CD8-positive, alpha-beta memory T cell (primary cell): ENCODE data around the gene SNCA. TPM values are rescaled to one million over a fixed set of nuclear protein-coding genes. Genes with fewer than 3 reads are reported as not detected.

Experiments used
- CTCF ChIA-PET: fragments of 350-600 bp; sonication (Branson Sonifier 250); formaldehyde crosslinking; loops from one replicate; lab custom pipeline; 2021; ENCODE audit warnings: antibody characterized with exemption; lab: Charles Lee
- POLR2A ChIA-PET: fragments of 350-600 bp; sonication (Branson Sonifier 250); formaldehyde crosslinking; loops from one replicate; lab custom pipeline; 2021; ENCODE audit warnings: antibody characterized with exemption; lab: Charles Lee
- DNase-seq, 5 donors: peaks; one replicate each; pipeline versions ENCODE4 v3.0.0 to v3.0.0-alpha.2; 2020 to 2022; ENCODE audit warnings: mixed read lengths in 1 of 5
- H3K27ac ChIP-seq: one replicate; pipeline ENCODE4 v1.7.0; 2013; ENCODE audit warnings: low read depth, mild to moderate bottlenecking, low read length, moderate library complexity
- H3K27me3 ChIP-seq: 2 replicates; pipeline ENCODE4 v1.7.0; 2013; ENCODE audit warnings: low read length, mild to moderate bottlenecking; ENCODE audit not compliant: insufficient read depth, poor library complexity, severe bottlenecking
- H3K36me3 ChIP-seq: 2 replicates; pipeline ENCODE4 v1.7.0; 2013; ENCODE audit warnings: mild to moderate bottlenecking, low read length, moderate library complexity; ENCODE audit not compliant: insufficient read depth
- H3K4me1 ChIP-seq: 2 replicates; pipeline ENCODE4 v1.7.0; 2013; ENCODE audit warnings: mild to moderate bottlenecking, low read length, moderate library complexity; ENCODE audit not compliant: insufficient read depth
- H3K4me3 ChIP-seq: 2 replicates; pipeline ENCODE4 v1.7.0; 2013; ENCODE audit warnings: mild to moderate bottlenecking, low read length
- H3K9me3 ChIP-seq: 2 replicates; pipeline ENCODE4 v1.7.0; 2013; ENCODE audit warnings: mild to moderate bottlenecking, low read length
- H3K27ac Mint-ChIP-seq, 8 donors: one replicate each; pipeline ENCODE4 v1.8.0; 2020 to 2021; ENCODE audit warnings: mixed read lengths in 8 of 8, mild to moderate bottlenecking in 6 of 8, inconsistent platforms in 3 of 8, moderate library complexity in 3 of 8
- H3K27me3 Mint-ChIP-seq, 2 donors: one replicate each; pipeline ENCODE4 v1.8.0; 2020 to 2021; ENCODE audit warnings: mixed read lengths in 2 of 2, mild to moderate bottlenecking in 1 of 2, moderate library complexity in 1 of 2
- H3K36me3 Mint-ChIP-seq, 3 donors: one replicate each; pipeline ENCODE4 v1.8.0; 2020 to 2021; ENCODE audit warnings: mixed read lengths in 3 of 3, inconsistent platforms in 1 of 3, mild to moderate bottlenecking in 1 of 3
- H3K4me1 Mint-ChIP-seq, 3 donors: one replicate each; pipeline ENCODE4 v1.8.0; 2020 to 2021; ENCODE audit warnings: mixed read lengths in 3 of 3, inconsistent platforms in 1 of 3, mild to moderate bottlenecking in 1 of 3
- H3K4me3 Mint-ChIP-seq, 7 donors: one replicate each; pipeline ENCODE4 v1.8.0; 2020 to 2021; ENCODE audit warnings: mixed read lengths in 7 of 7, mild to moderate bottlenecking in 6 of 7, moderate library complexity in 4 of 7, inconsistent platforms in 2 of 7
- H3K9me3 Mint-ChIP-seq, 5 donors: one replicate each; pipeline ENCODE4 v1.8.0; 2020 to 2022; ENCODE audit warnings: mixed read lengths in 5 of 5, mild to moderate bottlenecking in 3 of 5, moderate library complexity in 2 of 5, inconsistent platforms in 1 of 5
- polyA plus RNA-seq: library from polyadenylated mRNA; unstranded; fragments of 300-500 nt; fragmentation: Illumina TruSeq; gene quantifications from one replicate; pipeline ENCODE4 v1.2.3, GENCODE V29; 2021
- total RNA-seq, 2 experiments: library from RNA; stranded (reverse); gene quantifications; one replicate each; pipeline ENCODE4 v1.2.3, GENCODE V29; 2021

SNCA gene
- total and polyA plus RNA-seq, 3 experiments from 2014 or later: 0.41 to 0.44 (median 0.42) TPM

GRCh38 chr4:89788206-89789072 is 48.5 kb downstream of the SNCA start:
- H3K27ac Mint-ChIP-seq: no peak overlapping the region

GRCh38 chr4:89784686-89785231 is 52.2 kb downstream of the SNCA start:
- POLR2A ChIA-PET: no interaction called here
- CTCF ChIA-PET: no interaction called here
- H3K27ac Mint-ChIP-seq: no peak overlapping the region

More at GRCh38 chr4:89788206-89789072, 48.5 kb downstream of the SNCA start:
- Histone ChIP-seq H3K27ac (no peak overlapping the region), H3K9me3 (no peaks in the 10 kb centered on the region), H3K4me3 (no peak overlapping the region), H3K4me1 (no peaks in the 10 kb centered on the region), H3K27me3 (no peaks in the 10 kb centered on the region), H3K36me3 (no peaks in the 10 kb centered on the region)
- H3K27me3 Mint-ChIP-seq: peaks cover 1 to 8% of the 10 kb centered on the region in 2 donors
- DNase-seq: no peak
- POLR2A ChIA-PET: no interaction called here
- no peak overlapping the region for H3K4me3 Mint-ChIP-seq
- CTCF ChIA-PET: no interaction called here
- no peaks in the 10 kb centered on the region for H3K36me3 Mint-ChIP-seq
- no peaks in the 10 kb centered on the region for H3K4me1 Mint-ChIP-seq
- H3K9me3 Mint-ChIP-seq: peaks cover 0 to 2% (median 0%) of the 10 kb centered on the region in 5 donors

GRCh38 chr4:89781321-89781720 is 55.6 kb downstream of the SNCA start:
- no peak for DNase-seq
- H3K4me3 Mint-ChIP-seq: no peak overlapping the region
- ChIA-PET POLR2A (no interaction called here), CTCF (no interaction called here)
- no peak overlapping the region for H3K27ac ChIP-seq
- H3K27me3 ChIP-seq: no peaks in the 10 kb centered on the region
- H3K4me1 ChIP-seq: no peaks in the 10 kb centered on the region
- H3K36me3 ChIP-seq: no peaks in the 10 kb centered on the region
- no peaks in the 10 kb centered on the region for H3K4me1 Mint-ChIP-seq
- H3K9me3 Mint-ChIP-seq: peaks cover 1 to 9% (median 4%) of the 10 kb centered on the region in 5 donors
- H3K27ac Mint-ChIP-seq: no peak overlapping the region
- H3K9me3 ChIP-seq: no peaks in the 10 kb centered on the region
- no peak overlapping the region for H3K4me3 ChIP-seq
- H3K27me3 Mint-ChIP-seq: peaks cover 4 to 6% of the 10 kb centered on the region in 2 donors
- H3K36me3 Mint-ChIP-seq: no peaks in the 10 kb centered on the region

More at GRCh38 chr4:89784686-89785231, 52.2 kb downstream of the SNCA start:
- Mint-ChIP-seq H3K9me3 (peaks cover 0 to 1% (median 0%) of the 10 kb centered on the region in 5 donors), H3K4me1 (no peaks in the 10 kb centered on the region), H3K36me3 (no peaks in the 10 kb centered on the region), H3K4me3 (no peak overlapping the region), H3K27me3 (peaks cover 0 to 9% of the 10 kb centered on the region in 2 donors)
- H3K27me3 ChIP-seq: no peaks in the 10 kb centered on the region
- H3K4me3 ChIP-seq: no peak overlapping the region
- no peaks in the 10 kb centered on the region for H3K36me3 ChIP-seq
- no peaks in the 10 kb centered on the region for H3K9me3 ChIP-seq
- no peak for DNase-seq
- no peak overlapping the region for H3K27ac ChIP-seq
- no peaks in the 10 kb centered on the region for H3K4me1 ChIP-seq

- Histone ChIP-seq H3K27ac (no peak overlapping the region), H3K4me1 (no peaks in the 10 kb centered on the region), H3K36me3 (no peaks in the 10 kb centered on the region), H3K4me3 (no peak overlapping the region), H3K9me3 (no peaks in the 10 kb centered on the region), H3K27me3 (no peaks in the 10 kb centered on the region)
- DNase-seq: no peak
- H3K36me3 Mint-ChIP-seq: no peaks in the 10 kb centered on the region
- H3K27ac Mint-ChIP-seq: no peak overlapping the region
- no peaks in the 10 kb centered on the region for H3K4me1 Mint-ChIP-seq
- no peak overlapping the region for H3K4me3 Mint-ChIP-seq
- peaks cover 2 to 6% (median 3%) of the 10 kb centered on the region in 5 donors for H3K9me3 Mint-ChIP-seq
- ChIA-PET CTCF (no interaction called here), POLR2A (no interaction called here)
- peaks cover 14 to 28% of the 10 kb centered on the region in 2 donors for H3K27me3 Mint-ChIP-seq
Measured at GRCh38 chr4:89773805-89774204, 63.2 kb downstream of the SNCA start.

- Mint-ChIP-seq H3K4me3 (no peak overlapping the region), H3K9me3 (peaks cover 0 to 4% (median 3%) of the 10 kb centered on the region in 5 donors), H3K4me1 (no peaks in the 10 kb centered on the region), H3K27ac (no peak overlapping the region), H3K27me3 (peaks cover 7 to 24% of the 10 kb centered on the region in 2 donors), H3K36me3 (no peaks in the 10 kb centered on the region)
- no peak for DNase-seq
- no peaks in the 10 kb centered on the region for H3K9me3 ChIP-seq
- no peak overlapping the region for H3K27ac ChIP-seq
- H3K4me3 ChIP-seq: no peak overlapping the region
- no peaks in the 10 kb centered on the region for H3K27me3 ChIP-seq
- ChIA-PET POLR2A (no interaction called here), CTCF (no interaction called here)
- H3K4me1 ChIP-seq: no peaks in the 10 kb centered on the region
- H3K36me3 ChIP-seq: no peaks in the 10 kb centered on the region
Measured at GRCh38 chr4:89769856-89770255, 67.1 kb downstream of the SNCA start.

GRCh38 chr4:89767924-89768323 is 69.0 kb downstream of the SNCA start:
- H3K36me3 ChIP-seq: no peaks in the 10 kb centered on the region
- Mint-ChIP-seq H3K9me3 (peaks cover 0 to 4% (median 3%) of the 10 kb centered on the region in 5 donors), H3K4me3 (no peak overlapping the region), H3K36me3 (no peaks in the 10 kb centered on the region), H3K4me1 (no peaks in the 10 kb centered on the region), H3K27ac (no peak overlapping the region), H3K27me3 (peaks cover 3 to 11% of the 10 kb centered on the region in 2 donors)
- no peaks in the 10 kb centered on the region for H3K9me3 ChIP-seq
- ChIA-PET POLR2A (no interaction called here), CTCF (no interaction called here)
- no peak overlapping the region for H3K4me3 ChIP-seq
- H3K27me3 ChIP-seq: no peaks in the 10 kb centered on the region
- DNase-seq: no peak
- H3K4me1 ChIP-seq: no peaks in the 10 kb centered on the region
- H3K27ac ChIP-seq: no peak overlapping the region

GRCh38 chr4:89765966-89766365 is 71.0 kb downstream of the SNCA start:
- no peak overlapping the region for H3K4me3 Mint-ChIP-seq

GRCh38 chr4:89765528-89765927 is 71.4 kb downstream of the SNCA start:
- CTCF ChIA-PET: no interaction called here
- Histone ChIP-seq H3K4me1 (no peaks in the 10 kb centered on the region), H3K9me3 (no peaks in the 10 kb centered on the region), H3K27ac (no peak overlapping the region), H3K4me3 (no peak overlapping the region), H3K36me3 (no peaks in the 10 kb centered on the region), H3K27me3 (no peaks in the 10 kb centered on the region)
- Mint-ChIP-seq H3K4me1 (no peaks in the 10 kb centered on the region), H3K36me3 (no peaks in the 10 kb centered on the region), H3K27ac (no peak overlapping the region), H3K4me3 (no peak overlapping the region), H3K27me3 (peaks cover 3 to 4% of the 10 kb centered on the region in 2 donors), H3K9me3 (peaks cover 0 to 6% (median 3%) of the 10 kb centered on the region in 5 donors)
- no peak for DNase-seq
- POLR2A ChIA-PET: no interaction called here

More at GRCh38 chr4:89765966-89766365, 71.0 kb downstream of the SNCA start:
- no peaks in the 10 kb centered on the region for H3K4me1 ChIP-seq
- no peaks in the 10 kb centered on the region for H3K9me3 ChIP-seq
- peaks cover 0 to 6% (median 3%) of the 10 kb centered on the region in 5 donors for H3K9me3 Mint-ChIP-seq
- H3K27ac Mint-ChIP-seq: no peak overlapping the region
- no peaks in the 10 kb centered on the region for H3K4me1 Mint-ChIP-seq
- no peaks in the 10 kb centered on the region for H3K27me3 ChIP-seq
- peaks cover 3 to 4% of the 10 kb centered on the region in 2 donors for H3K27me3 Mint-ChIP-seq
- no peak overlapping the region for H3K27ac ChIP-seq
- no peak for DNase-seq
- no peak overlapping the region for H3K4me3 ChIP-seq
- no peaks in the 10 kb centered on the region for H3K36me3 ChIP-seq
- ChIA-PET CTCF (no interaction called here), POLR2A (no interaction called here)
- no peaks in the 10 kb centered on the region for H3K36me3 Mint-ChIP-seq
